ENCODE measurements around the gene NELFCD.

NELFCD gene

GRCh38 chr20:58987790-58988564 is 6.9 kb downstream of the NELFCD start:
- Histone ChIP-seq H3K9me3 (ENCODE audit: control insufficient read depth in 1 of 2, low read length in 2 of 2) (no peaks in the 10 kb centered on the region), H3K27me3 (ENCODE audit: low read depth, low read length) (no peaks in the 10 kb centered on the region), H3K4me3 (ENCODE audit: low read depth in 1 of 2, low read length in 2 of 2) (no peak overlapping the region), H3K4me1 (ENCODE audit: control insufficient read depth in 1 of 2, insufficient read depth in 2 of 2, low read length in 2 of 2) (peaks cover 4 to 11% of the 10 kb centered on the region in 2 donors), H3K27ac (ENCODE audit: low read length) (no peak overlapping the region), H3K36me3 (ENCODE audit: control insufficient read depth in 1 of 2, insufficient read depth in 2 of 2, low read length in 2 of 2) (peaks cover 49 to 59% of the 10 kb centered on the region in 2 donors)

- peaks cover 4 to 11% of the 10 kb centered on the region in 2 donors for H3K4me1 ChIP-seq (ENCODE audit: control insufficient read depth in 1 of 2, insufficient read depth in 2 of 2, low read length in 2 of 2)
- H3K36me3 ChIP-seq (ENCODE audit: control insufficient read depth in 1 of 2, insufficient read depth in 2 of 2, low read length in 2 of 2), result peaks cover 53 to 65% of the 10 kb centered on the region in 2 donors
- no peaks in the 10 kb centered on the region for H3K9me3 ChIP-seq (ENCODE audit: control insufficient read depth in 1 of 2, low read length in 2 of 2)
- H3K27ac ChIP-seq (ENCODE audit: low read length), result no peak overlapping the region
- no peaks in the 10 kb centered on the region for H3K27me3 ChIP-seq (ENCODE audit: low read depth, low read length)
- no peak overlapping the region for H3K4me3 ChIP-seq (ENCODE audit: low read depth in 1 of 2, low read length in 2 of 2)
Measured at GRCh38 chr20:58988565-58988882, 7.5 kb downstream of the NELFCD start.

GRCh38 chr20:58989196-58989595 is 8.1 kb downstream of the NELFCD start:
- Histone ChIP-seq H3K36me3 (ENCODE audit: control insufficient read depth in 1 of 2, insufficient read depth in 2 of 2, low read length in 2 of 2) (peaks cover 59 to 71% of the 10 kb centered on the region in 2 donors), H3K27ac (ENCODE audit: low read length) (no peak overlapping the region), H3K27me3 (ENCODE audit: low read depth, low read length) (no peaks in the 10 kb centered on the region), H3K4me3 (ENCODE audit: low read depth in 1 of 2, low read length in 2 of 2) (no peak overlapping the region), H3K4me1 (ENCODE audit: control insufficient read depth in 1 of 2, insufficient read depth in 2 of 2, low read length in 2 of 2) (peaks cover 0 to 6% of the 10 kb centered on the region in 2 donors), H3K9me3 (ENCODE audit: control insufficient read depth in 1 of 2, low read length in 2 of 2) (no peaks in the 10 kb centered on the region)

- no peaks in the 10 kb centered on the region for H3K27me3 ChIP-seq (ENCODE audit: low read depth, low read length)
- H3K27ac ChIP-seq (ENCODE audit: low read length), result no peak overlapping the region
- no peak overlapping the region for H3K4me3 ChIP-seq (ENCODE audit: low read depth in 1 of 2, low read length in 2 of 2)
- H3K36me3 ChIP-seq (ENCODE audit: control insufficient read depth in 1 of 2, insufficient read depth in 2 of 2, low read length in 2 of 2), result peaks cover 72 to 88% of the 10 kb centered on the region in 2 donors
- H3K4me1 ChIP-seq (ENCODE audit: control insufficient read depth in 1 of 2, insufficient read depth in 2 of 2, low read length in 2 of 2), result no peaks in the 10 kb centered on the region
- H3K9me3 ChIP-seq (ENCODE audit: control insufficient read depth in 1 of 2, low read length in 2 of 2), result no peaks in the 10 kb centered on the region
Measured at GRCh38 chr20:58990651-58991445, 9.8 kb downstream of the NELFCD start.

GRCh38 chr20:58991715-58992114 is 10.7 kb downstream of the NELFCD start:
- Histone ChIP-seq H3K27ac (ENCODE audit: low read length) (no peak overlapping the region), H3K4me1 (ENCODE audit: control insufficient read depth in 1 of 2, insufficient read depth in 2 of 2, low read length in 2 of 2) (no peaks in the 10 kb centered on the region), H3K27me3 (ENCODE audit: low read depth, low read length) (no peaks in the 10 kb centered on the region), H3K9me3 (ENCODE audit: control insufficient read depth in 1 of 2, low read length in 2 of 2) (no peaks in the 10 kb centered on the region), H3K36me3 (ENCODE audit: control insufficient read depth in 1 of 2, insufficient read depth in 2 of 2, low read length in 2 of 2) (peaks cover 75 to 92% of the 10 kb centered on the region in 2 donors), H3K4me3 (ENCODE audit: low read depth in 1 of 2, low read length in 2 of 2) (no peak overlapping the region)

- H3K27me3 ChIP-seq (ENCODE audit: low read depth, low read length), result no peaks in the 10 kb centered on the region
Measured at GRCh38 chr20:58992911-58993310, 11.9 kb downstream of the NELFCD start.

GRCh38 chr20:58993332-58994248 is 12.5 kb downstream of the NELFCD start:
- Histone ChIP-seq H3K9me3 (ENCODE audit: control insufficient read depth in 1 of 2, low read length in 2 of 2) (no peaks in the 10 kb centered on the region), H3K27me3 (ENCODE audit: low read depth, low read length) (no peaks in the 10 kb centered on the region), H3K4me1 (ENCODE audit: control insufficient read depth in 1 of 2, insufficient read depth in 2 of 2, low read length in 2 of 2) (no peaks in the 10 kb centered on the region), H3K4me3 (ENCODE audit: low read depth in 1 of 2, low read length in 2 of 2) (no peak overlapping the region), H3K36me3 (ENCODE audit: control insufficient read depth in 1 of 2, insufficient read depth in 2 of 2, low read length in 2 of 2) (peaks cover 56 to 87% of the 10 kb centered on the region in 2 donors), H3K27ac (ENCODE audit: low read length) (no peak overlapping the region)

More at GRCh38 chr20:58992911-58993310, 11.9 kb downstream of the NELFCD start:
- no peaks in the 10 kb centered on the region for H3K9me3 ChIP-seq (ENCODE audit: control insufficient read depth in 1 of 2, low read length in 2 of 2)
- no peaks in the 10 kb centered on the region for H3K4me1 ChIP-seq (ENCODE audit: control insufficient read depth in 1 of 2, insufficient read depth in 2 of 2, low read length in 2 of 2)
- peaks cover 63 to 92% of the 10 kb centered on the region in 2 donors for H3K36me3 ChIP-seq (ENCODE audit: control insufficient read depth in 1 of 2, insufficient read depth in 2 of 2, low read length in 2 of 2)
- H3K27ac ChIP-seq (ENCODE audit: low read length), result no peak overlapping the region
- no peak overlapping the region for H3K4me3 ChIP-seq (ENCODE audit: low read depth in 1 of 2, low read length in 2 of 2)

- Histone ChIP-seq H3K4me1 (ENCODE audit: control insufficient read depth in 1 of 2, insufficient read depth in 2 of 2, low read length in 2 of 2) (no peaks in the 10 kb centered on the region), H3K4me3 (ENCODE audit: low read depth in 1 of 2, low read length in 2 of 2) (no peak overlapping the region), H3K36me3 (ENCODE audit: control insufficient read depth in 1 of 2, insufficient read depth in 2 of 2, low read length in 2 of 2) (peaks cover 47 to 87% of the 10 kb centered on the region in 2 donors), H3K27ac (ENCODE audit: low read length) (no peak overlapping the region), H3K9me3 (ENCODE audit: control insufficient read depth in 1 of 2, low read length in 2 of 2) (no peaks in the 10 kb centered on the region), H3K27me3 (ENCODE audit: low read depth, low read length) (no peaks in the 10 kb centered on the region)
Measured at GRCh38 chr20:58994390-58995159, 13.5 kb downstream of the NELFCD start.

GRCh38 chr20:58995461-58996225 is 14.6 kb downstream of the NELFCD start:
- Histone ChIP-seq H3K4me3 (ENCODE audit: low read depth in 1 of 2, low read length in 2 of 2) (no peak overlapping the region), H3K36me3 (ENCODE audit: control insufficient read depth in 1 of 2, insufficient read depth in 2 of 2, low read length in 2 of 2) (peaks cover 41 to 84% of the 10 kb centered on the region in 2 donors), H3K27ac (ENCODE audit: low read length) (no peak overlapping the region), H3K4me1 (ENCODE audit: control insufficient read depth in 1 of 2, insufficient read depth in 2 of 2, low read length in 2 of 2) (no peaks in the 10 kb centered on the region), H3K27me3 (ENCODE audit: low read depth, low read length) (no peaks in the 10 kb centered on the region), H3K9me3 (ENCODE audit: control insufficient read depth in 1 of 2, low read length in 2 of 2) (no peaks in the 10 kb centered on the region)

- Histone ChIP-seq H3K4me3 (ENCODE audit: low read depth in 1 of 2, low read length in 2 of 2) (no peak overlapping the region), H3K36me3 (ENCODE audit: control insufficient read depth in 1 of 2, insufficient read depth in 2 of 2, low read length in 2 of 2) (peaks cover 36 to 84% of the 10 kb centered on the region in 2 donors), H3K9me3 (ENCODE audit: control insufficient read depth in 1 of 2, low read length in 2 of 2) (no peaks in the 10 kb centered on the region), H3K27ac (ENCODE audit: low read length) (no peak overlapping the region), H3K4me1 (ENCODE audit: control insufficient read depth in 1 of 2, insufficient read depth in 2 of 2, low read length in 2 of 2) (no peaks in the 10 kb centered on the region), H3K27me3 (ENCODE audit: low read depth, low read length) (no peaks in the 10 kb centered on the region)
Measured at GRCh38 chr20:58996226-58996611, 15.2 kb downstream of the NELFCD start.

All from muscle layer of duodenum (tissue), 2 donors.